Activated T-helper 17 cell treated with anti-CD3 and anti-CD28 coated beads, Interleukin-2, amount 50 U/mL, for 72 hours (primary cell): ENCODE results near the gene STK40. TPM values are rescaled to one million over a fixed set of nuclear protein-coding genes. Genes with fewer than 3 reads are reported as not detected.

Experiments
- ATAC-seq: fragments of 150-1000 bp; cut with Tn5 transposase; replicated peaks from 2 replicates; pipeline ENCODE4 v1.10.0; 2021; ENCODE audit warnings: mild to moderate bottlenecking, moderate library complexity
- H3K27ac Mint-ChIP-seq: one replicate; pipeline ENCODE4 v1.8.0; 2022; ENCODE audit warnings: mixed read lengths
- H3K27me3 Mint-ChIP-seq: one replicate; pipeline ENCODE4 v1.8.0; 2022; ENCODE audit warnings: mixed read lengths
- H3K36me3 Mint-ChIP-seq: one replicate; pipeline ENCODE4 v1.8.0; 2022; ENCODE audit warnings: low read depth, mild to moderate bottlenecking, mixed read lengths
- H3K4me1 Mint-ChIP-seq: one replicate; pipeline ENCODE4 v1.8.0; 2022; ENCODE audit warnings: mixed read lengths
- H3K4me3 Mint-ChIP-seq: one replicate; pipeline ENCODE4 v1.8.0; 2022; ENCODE audit warnings: mild to moderate bottlenecking, mixed read lengths
- H3K9me3 Mint-ChIP-seq: one replicate; pipeline ENCODE4 v1.8.0; 2022; ENCODE audit warnings: mixed read lengths
- total RNA-seq, 2 donors: library from RNA; stranded (reverse); gene quantifications; one replicate each; pipeline ENCODE4 v1.2.3, GENCODE V29; 2022

The STK40 gene
- total RNA-seq, 2 donors from 2014 or later: 44.1 to 56.8 TPM

GRCh38 chr1:36328713-36329112 is 57.0 kb downstream of the STK40 start:
- H3K36me3 Mint-ChIP-seq: peaks cover 11% of the 10 kb centered on the region
- peaks cover 15% of the 10 kb centered on the region for H3K4me1 Mint-ChIP-seq
- H3K9me3 Mint-ChIP-seq: no peaks in the 10 kb centered on the region

GRCh38 chr1:36328088-36328480 is 57.6 kb downstream of the STK40 start:
- H3K4me3 Mint-ChIP-seq: no peak overlapping the region
- peaks cover 15% of the 10 kb centered on the region for H3K4me1 Mint-ChIP-seq
- H3K9me3 Mint-ChIP-seq: no peaks in the 10 kb centered on the region
- peaks cover 11% of the 10 kb centered on the region for H3K36me3 Mint-ChIP-seq
- ATAC-seq: no peak
- no peaks in the 10 kb centered on the region for H3K27me3 Mint-ChIP-seq
- peak overlapping the region; percentile 80 for H3K27ac Mint-ChIP-seq

More at GRCh38 chr1:36328713-36329112, 57.0 kb downstream of the STK40 start:
- Mint-ChIP-seq H3K4me3 (no peak overlapping the region), H3K27me3 (no peaks in the 10 kb centered on the region), H3K27ac (no peak overlapping the region)
- ATAC-seq: no peak

- H3K9me3 Mint-ChIP-seq: no peaks in the 10 kb centered on the region
- peaks cover 15% of the 10 kb centered on the region for H3K4me1 Mint-ChIP-seq
- no peak overlapping the region for H3K4me3 Mint-ChIP-seq
- H3K27ac Mint-ChIP-seq: peak overlapping the region; percentile 80
- H3K27me3 Mint-ChIP-seq: no peaks in the 10 kb centered on the region
- peaks cover 11% of the 10 kb centered on the region for H3K36me3 Mint-ChIP-seq
- ATAC-seq: peak; percentile 24
Measured at GRCh38 chr1:36327421-36328087, 58.2 kb downstream of the STK40 start.

GRCh38 chr1:36326499-36326898 is 59.2 kb downstream of the STK40 start:
- no peaks in the 10 kb centered on the region for H3K27me3 Mint-ChIP-seq
- peak overlapping the region; percentile 63 for H3K27ac Mint-ChIP-seq
- H3K9me3 Mint-ChIP-seq: no peaks in the 10 kb centered on the region
- H3K36me3 Mint-ChIP-seq: peaks cover 15% of the 10 kb centered on the region
- H3K4me1 Mint-ChIP-seq: peaks cover 18% of the 10 kb centered on the region
- no peak for ATAC-seq
- no peak overlapping the region for H3K4me3 Mint-ChIP-seq

GRCh38 chr1:36324353-36324703 is 61.4 kb downstream of the STK40 start:
- ATAC-seq: no peak
- H3K27me3 Mint-ChIP-seq: no peaks in the 10 kb centered on the region
- H3K4me3 Mint-ChIP-seq: peak overlapping the region; percentile 64
- peak overlapping the region; percentile 82 for H3K27ac Mint-ChIP-seq
- H3K9me3 Mint-ChIP-seq: no peaks in the 10 kb centered on the region
- H3K4me1 Mint-ChIP-seq: peaks cover 24% of the 10 kb centered on the region
- peaks cover 26% of the 10 kb centered on the region for H3K36me3 Mint-ChIP-seq

GRCh38 chr1:36323636-36324352 is 61.9 kb downstream of the STK40 start, which contains the start of gene EVA1B:
TSS of gene EVA1B (minus strand) at chr1:36323645. CDS start at chr1:36323037, 608 bp downstream.
- no peaks in the 10 kb centered on the region for H3K9me3 Mint-ChIP-seq
- peak within 1 kb of the TSS; percentile 82 for H3K27ac Mint-ChIP-seq
- H3K27me3 Mint-ChIP-seq: no peaks in the 10 kb centered on the region
- peaks cover 24% of the 10 kb centered on the region for H3K4me1 Mint-ChIP-seq
- peak; percentile 67 for ATAC-seq
- H3K4me3 Mint-ChIP-seq: peak within 1 kb of the TSS; percentile 64
- peaks cover 31% of the 10 kb centered on the region for H3K36me3 Mint-ChIP-seq

GRCh38 chr1:36322786-36323635 is 62.7 kb downstream of the STK40 start:
- peaks cover 36% of the 10 kb centered on the region for H3K36me3 Mint-ChIP-seq
- H3K4me1 Mint-ChIP-seq: peaks cover 27% of the 10 kb centered on the region

GRCh38 chr1:36322041-36322785 is 63.5 kb downstream of the STK40 start:
- H3K4me1 Mint-ChIP-seq: peaks cover 30% of the 10 kb centered on the region
- H3K27ac Mint-ChIP-seq: peak overlapping the region; percentile 77
- no peaks in the 10 kb centered on the region for H3K9me3 Mint-ChIP-seq
- H3K27me3 Mint-ChIP-seq: no peaks in the 10 kb centered on the region
- ATAC-seq: no peak
- peaks cover 43% of the 10 kb centered on the region for H3K36me3 Mint-ChIP-seq
- peak overlapping the region; percentile 67 for H3K4me3 Mint-ChIP-seq

More at GRCh38 chr1:36322786-36323635, 62.7 kb downstream of the STK40 start:
- no peak overlapping the region for H3K27ac Mint-ChIP-seq
- H3K27me3 Mint-ChIP-seq: no peaks in the 10 kb centered on the region
- H3K4me3 Mint-ChIP-seq: peak overlapping the region; percentile 45
- peak; percentile 40 for ATAC-seq
- no peaks in the 10 kb centered on the region for H3K9me3 Mint-ChIP-seq

GRCh38 chr1:36321119-36321951 is 64.4 kb downstream of the STK40 start:
- Mint-ChIP-seq H3K36me3 (peaks cover 41% of the 10 kb centered on the region), H3K27me3 (no peaks in the 10 kb centered on the region), H3K4me3 (peak overlapping the region; percentile 71), H3K4me1 (peaks cover 21% of the 10 kb centered on the region), H3K27ac (peak overlapping the region; percentile 77), H3K9me3 (no peaks in the 10 kb centered on the region)
- peak; percentile 17 for ATAC-seq

- peaks cover 44% of the 10 kb centered on the region for H3K36me3 Mint-ChIP-seq
- peak overlapping the region; percentile 71 for H3K4me3 Mint-ChIP-seq
- peaks cover 21% of the 10 kb centered on the region for H3K4me1 Mint-ChIP-seq
- peak overlapping the region; percentile 84 for H3K27ac Mint-ChIP-seq
- ATAC-seq: no peak
- no peaks in the 10 kb centered on the region for H3K27me3 Mint-ChIP-seq
- no peaks in the 10 kb centered on the region for H3K9me3 Mint-ChIP-seq
Measured at GRCh38 chr1:36320767-36321118, 65.0 kb downstream of the STK40 start.

- ATAC-seq: no peak
- Mint-ChIP-seq H3K4me3 (peak overlapping the region; percentile 71), H3K27ac (peak overlapping the region; percentile 84), H3K9me3 (no peaks in the 10 kb centered on the region), H3K27me3 (no peaks in the 10 kb centered on the region), H3K36me3 (peaks cover 49% of the 10 kb centered on the region), H3K4me1 (peaks cover 21% of the 10 kb centered on the region)
Measured at GRCh38 chr1:36320291-36320761, 65.4 kb downstream of the STK40 start.

GRCh38 chr1:36309397-36309796 is 76.3 kb downstream of the STK40 start:
- Mint-ChIP-seq H3K36me3 (peaks cover 74% of the 10 kb centered on the region), H3K4me3 (peak overlapping the region; percentile 57), H3K27me3 (no peaks in the 10 kb centered on the region), H3K4me1 (peaks cover 23% of the 10 kb centered on the region), H3K27ac (no peak overlapping the region), H3K9me3 (no peaks in the 10 kb centered on the region)
- ATAC-seq: no peak
